HG03558 (cell line): ENCODE data around the gene ANKRD44.
"Not testable (repeated sequence)": the region's sequence is repeated elsewhere in the genome, so short reads cannot be mapped to it uniquely, and the experiment has no call there.

Source experiments
- ATAC-seq: cut with Tn5 transposase; IDR thresholded peaks from one replicate; pipeline ENCODE4 v1.9.1; 2021; ENCODE audit warnings: moderate number of reproducible peaks; ENCODE audit not compliant: unreplicated experiment; ENCODE audit errors: extremely low read depth

The ANKRD44 gene

GRCh38 chr2:197294260-197294659 lies 16.3 kb downstream of the ANKRD44 start:
- no peak for ATAC-seq

GRCh38 chr2:197293252-197294007 lies 17.1 kb downstream of the ANKRD44 start:
- ATAC-seq = no peak

GRCh38 chr2:197292619-197293018 lies 18.0 kb downstream of the ANKRD44 start:
- no peak for ATAC-seq

- not testable (repeated sequence) for ATAC-seq
Measured at GRCh38 chr2:197287596-197287932, 23.0 kb downstream of the ANKRD44 start.

GRCh38 chr2:197286805-197287595 lies 23.6 kb downstream of the ANKRD44 start:
- ATAC-seq = peak; percentile 94

- ATAC-seq = no peak
Measured at GRCh38 chr2:197285361-197285760, 25.2 kb downstream of the ANKRD44 start.

GRCh38 chr2:197284956-197285355 lies 25.6 kb downstream of the ANKRD44 start:
- no peak for ATAC-seq

- ATAC-seq = no peak
Measured at GRCh38 chr2:197281421-197281820, 29.2 kb downstream of the ANKRD44 start.

- ATAC-seq = no peak
Measured at GRCh38 chr2:197280015-197280702, 30.4 kb downstream of the ANKRD44 start.

- ATAC-seq = no peak
Measured at GRCh38 chr2:197278799-197279763, 31.5 kb downstream of the ANKRD44 start.

- ATAC-seq = no peak
Measured at GRCh38 chr2:197277794-197278193, 32.8 kb downstream of the ANKRD44 start.

GRCh38 chr2:197276156-197276555 lies 34.4 kb downstream of the ANKRD44 start:
- ATAC-seq = no peak

GRCh38 chr2:197274937-197275336 lies 35.6 kb downstream of the ANKRD44 start:
- no peak for ATAC-seq

GRCh38 chr2:197274349-197274748 lies 36.2 kb downstream of the ANKRD44 start:
- no peak for ATAC-seq

GRCh38 chr2:197273485-197273884 lies 37.1 kb downstream of the ANKRD44 start:
- ATAC-seq = no peak

- ATAC-seq = no peak
Measured at GRCh38 chr2:197270601-197271000, 40.0 kb downstream of the ANKRD44 start.

GRCh38 chr2:197269815-197270214 lies 40.8 kb downstream of the ANKRD44 start:
- no peak for ATAC-seq

GRCh38 chr2:197268786-197269584 lies 41.6 kb downstream of the ANKRD44 start:
- ATAC-seq = no peak

- ATAC-seq = no peak
Measured at GRCh38 chr2:197266477-197266876, 44.1 kb downstream of the ANKRD44 start.
